ENCODE measurements around the gene KNCN.

The KNCN gene

GRCh38 chr1:46551597-46552095 is at the start of gene KNCN:
Gene KNCN (minus strand): TSS chr1:46551647. CDS start chr1:46551215, 432 bp downstream.
- no peak for DNase-seq

DNA sequence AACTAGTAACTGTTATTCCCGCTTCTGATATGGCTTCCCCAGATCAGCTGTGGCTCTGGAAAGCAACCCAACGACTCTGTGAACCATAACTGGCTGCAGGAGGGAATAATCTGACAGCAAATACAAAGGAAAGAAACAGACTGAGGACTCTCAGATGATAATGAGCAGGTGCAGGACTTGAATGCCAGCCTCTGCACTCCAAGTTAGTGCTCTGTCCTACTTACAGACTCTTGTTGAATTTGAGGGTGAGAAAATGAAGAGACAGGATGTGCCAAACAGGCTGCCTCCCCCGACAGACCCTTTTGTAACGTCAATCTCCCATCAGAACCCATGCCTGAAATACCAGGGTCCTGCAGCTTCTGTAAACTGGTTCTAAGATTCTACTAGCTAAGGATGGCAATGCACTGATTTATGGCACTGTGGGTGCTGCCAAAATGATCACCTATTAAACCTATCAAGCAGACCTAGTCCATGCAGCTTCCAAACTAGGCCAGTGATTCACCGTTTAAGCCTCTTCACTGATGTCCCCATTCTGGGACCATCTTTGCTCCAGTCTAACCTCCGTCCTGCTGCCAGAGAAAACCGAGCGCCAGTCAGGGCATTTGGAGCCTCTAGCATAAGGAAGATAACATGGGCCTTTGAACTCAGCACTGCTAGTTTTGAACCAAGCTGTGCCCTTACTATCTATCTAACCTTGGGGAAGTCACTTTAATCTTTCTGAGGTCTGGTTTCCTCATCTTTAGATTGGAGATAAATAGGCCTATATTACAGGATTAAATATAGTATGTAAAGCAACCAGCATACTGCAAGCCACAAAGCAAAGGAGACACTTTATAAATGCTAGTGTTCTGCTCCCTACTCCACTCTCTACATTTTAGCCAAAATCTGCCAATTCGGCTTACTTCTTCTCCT is 47.9 kb upstream of the KNCN start:
- no peak for DNase-seq

- DNase-seq: no peak
These were observed 45.4 kb upstream of the KNCN start for GRCh38 chr1:46596846-46597245.

DNA sequence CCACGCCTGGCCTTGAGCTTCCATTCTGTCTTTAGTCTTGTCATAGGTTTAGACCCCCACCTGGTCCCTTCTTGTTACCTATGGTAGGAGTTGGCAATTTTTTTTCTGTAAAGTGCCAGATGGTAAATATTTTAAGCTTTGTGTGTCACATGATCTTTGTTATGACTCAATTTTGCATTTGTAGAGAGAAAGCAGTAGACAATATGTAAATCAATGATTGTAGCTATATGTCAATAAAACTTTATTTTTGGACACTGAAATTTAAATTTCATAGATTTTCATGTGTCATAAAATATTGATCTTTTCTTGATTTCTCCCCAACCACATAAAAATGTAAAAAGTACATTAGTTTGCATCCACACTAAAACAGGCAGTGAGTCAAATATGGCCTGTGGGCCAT is 44.6 kb upstream of the KNCN start:
- DNase-seq: no peak

GRCh38 chr1:46595127-46595526 is 43.7 kb upstream of the KNCN start:
- no peak for DNase-seq

- no peak for DNase-seq
These were observed 42.6 kb upstream of the KNCN start for GRCh38 chr1:46594063-46594462.

GRCh38 chr1:46592823-46593222 is 41.4 kb upstream of the KNCN start:
- no peak for DNase-seq

GRCh38 chr1:46589529-46589928 is 38.1 kb upstream of the KNCN start:
- DNase-seq: no peak

GRCh38 chr1:46587069-46587468 is 35.6 kb upstream of the KNCN start:
- DNase-seq: no peak

GRCh38 chr1:46585312-46585938 is 34.0 kb upstream of the KNCN start:
- DNase-seq: no peak

- no peak for DNase-seq
These were observed 32.0 kb upstream of the KNCN start for GRCh38 chr1:46583494-46583893.

- DNase-seq: no peak
These were observed 31.5 kb upstream of the KNCN start for GRCh38 chr1:46582972-46583371.

GRCh38 chr1:46581681-46582455 is 30.4 kb upstream of the KNCN start:
- no peak for DNase-seq

GRCh38 chr1:46580140-46580903 is 28.9 kb upstream of the KNCN start:
- DNase-seq: no peak

- DNase-seq: no peak
These were observed 26.2 kb upstream of the KNCN start for GRCh38 chr1:46577671-46578070.

GRCh38 chr1:46576596-46576995 is 25.1 kb upstream of the KNCN start:
- DNase-seq: no peak

DNA sequence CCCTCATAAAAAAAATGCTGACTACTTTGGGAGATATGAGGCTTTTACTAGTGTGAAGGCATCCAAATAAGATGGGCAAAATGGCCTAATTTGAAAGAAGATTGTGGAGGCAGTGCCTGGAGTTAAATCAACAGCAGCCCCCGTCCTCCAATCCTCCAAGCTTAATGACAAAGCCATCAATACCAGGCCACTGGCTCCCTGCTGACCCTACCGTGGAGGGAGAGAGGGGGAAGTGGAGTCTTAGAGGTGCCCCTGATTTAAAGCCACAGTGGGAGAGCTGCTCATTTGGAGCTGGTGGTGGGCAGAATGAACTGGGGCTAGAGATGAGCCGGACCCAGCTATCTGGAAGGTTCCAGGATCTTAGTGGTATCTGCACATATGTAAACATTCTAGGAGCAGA is 24.3 kb upstream of the KNCN start:
- DNase-seq: no peak

DNA sequence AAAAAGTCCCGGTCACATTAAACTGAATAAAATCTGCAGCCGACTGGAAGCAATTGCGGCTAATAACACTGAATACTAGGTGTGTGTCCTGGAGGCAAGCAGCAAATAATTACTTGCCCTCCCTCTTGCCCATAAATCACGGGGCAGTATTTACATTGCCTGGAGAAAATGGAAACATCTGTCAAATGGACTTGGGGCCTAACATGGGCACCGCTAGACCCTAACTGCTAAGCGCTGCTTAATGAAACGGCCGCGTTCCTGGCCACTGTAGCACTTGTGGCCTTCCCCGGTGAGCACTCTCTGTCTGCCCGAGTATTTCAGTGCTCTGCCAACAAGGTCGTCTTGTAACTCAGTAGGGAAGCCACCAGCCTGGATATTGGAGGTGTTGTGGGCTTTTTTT is 23.9 kb upstream of the KNCN start:
- DNase-seq: no peak

GRCh38 chr1:46571691-46572225 is 20.3 kb upstream of the KNCN start:
- DNase-seq: no peak

- no peak for DNase-seq
These were observed 18.7 kb upstream of the KNCN start for GRCh38 chr1:46569884-46570725.

DNA sequence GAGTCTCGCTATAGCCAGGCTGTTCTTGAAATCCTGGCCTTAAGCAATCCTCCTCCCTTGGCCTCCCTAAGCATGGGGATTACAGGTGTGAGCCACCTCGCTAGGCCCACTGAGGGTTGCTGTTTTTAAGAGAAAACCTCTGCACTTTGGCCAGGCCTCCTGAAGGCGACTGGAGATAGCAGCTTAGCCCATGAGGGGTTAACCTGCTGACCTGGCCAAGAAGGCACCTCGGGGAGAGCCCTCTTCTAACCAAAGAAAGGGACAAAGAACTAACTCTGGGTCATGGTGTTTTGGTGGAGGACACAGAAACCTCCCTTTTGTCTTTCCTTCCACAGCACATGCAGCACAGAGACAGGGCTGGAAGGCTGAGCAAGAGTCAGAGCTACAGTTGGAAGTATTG is 17.7 kb upstream of the KNCN start:
- no peak for DNase-seq
